K562 (cell line): ENCODE results near the gene ERN1. TPM values are rescaled to one million over a fixed set of nuclear protein-coding genes. Genes with fewer than 3 reads are reported as not detected.

Experiments
- BMI1 ChIP-seq: fragments of 150-350 bp; IDR thresholded peaks from 2 replicates; pipeline ENCODE4 v1.6.1; 2014; ENCODE audit warnings: low read length
- E2F3 ChIP-seq: fragments of 250-450 bp; sonication (Bioruptor Pico); IDR thresholded peaks from 2 replicates; pipeline ENCODE4 v1.4.0; 2020; ENCODE audit warnings: mild to moderate bottlenecking
- GTF3C2 ChIP-seq: IDR thresholded peaks from 3 replicates; pipeline ENCODE4 v1.6.1; 2011; ENCODE audit warnings: borderline replicate concordance, mild to moderate bottlenecking, moderate library complexity; ENCODE audit not compliant: insufficient read length; ENCODE audit errors: extremely low read depth
- LARP7 ChIP-seq: fragments of 450-650 bp; IDR thresholded peaks from 2 replicates; pipeline ENCODE4 v1.6.1; 2016
- PATZ1 ChIP-seq: fragments of 250-450 bp; sonication (Bioruptor Pico); IDR thresholded peaks from 2 replicates; pipeline ENCODE4 v1.5.0; 2020; ENCODE audit warnings: mild to moderate bottlenecking, borderline replicate concordance
- PCBP1 ChIP-seq: fragments of 200-400 bp; formaldehyde crosslinking; IDR thresholded peaks from 2 replicates; pipeline ENCODE4 v1.6.1; 2018; ENCODE audit warnings: mild to moderate bottlenecking, low read depth, low read length; ENCODE audit not compliant: poor library complexity, severe bottlenecking
- PHTF2 ChIP-seq: fragments of 250-450 bp; sonication (Bioruptor Pico); IDR thresholded peaks from 2 replicates; pipeline ENCODE4 v1.5.0; 2021; ENCODE audit warnings: mild to moderate bottlenecking
- PRPF4 ChIP-seq: fragments of 200-400 bp; formaldehyde crosslinking; IDR thresholded peaks from one replicate; pipeline ENCODE4 v1.6.1; 2017; ENCODE audit warnings: low read length, low read depth, mild to moderate bottlenecking; ENCODE audit not compliant: insufficient read depth, poor library complexity, severe bottlenecking
- TEAD4 ChIP-seq, 2 experiments: sonication (generic) in 1 of 2; formaldehyde crosslinking in 1 of 2; IDR thresholded peaks; 2 replicates each; pipeline versions ENCODE4 v1.6.1 to v1.8.0; 2012 to 2022; ENCODE audit warnings: borderline replicate concordance in 1 of 2, inconsistent platforms in 1 of 2, low read length in 1 of 2, mild to moderate bottlenecking in 1 of 2, missing genetic modification reagents in 1 of 2
- USF1 ChIP-seq: sonication (generic); formaldehyde crosslinking; IDR thresholded peaks from 2 replicates; pipeline ENCODE4 v1.9.0; 2022; ENCODE audit warnings: mild to moderate bottlenecking, missing genetic modification reagents
- ZBTB43 ChIP-seq: sonication (generic); formaldehyde crosslinking; IDR thresholded peaks from 2 replicates; pipeline ENCODE4 v1.8.0; 2023; ENCODE audit warnings: mild to moderate bottlenecking, missing genetic modification reagents
- ZKSCAN1 ChIP-seq: fragments of 150-350 bp; IDR thresholded peaks from 2 replicates; pipeline ENCODE4 v1.6.1; 2016; ENCODE audit warnings: low read depth, low read length
- ZNF280B ChIP-seq: fragments of 250-450 bp; sonication (Bioruptor Pico); IDR thresholded peaks from 2 replicates; pipeline ENCODE4 v1.5.1; 2021; ENCODE audit warnings: mild to moderate bottlenecking
- polyA plus RNA-seq, 8 experiments: library from polyadenylated mRNA; depleted of rRNA in 4 of 8; stranded (reverse) in 5 of 8; unstranded in 3 of 8; fragments of >200 nt; fragmentation: Nextera tagmentation in 2 of 8; fragmentation: Illumina TruSeq in 1 of 8; extraction: Ambion mirVana in 2 of 8; extraction: Trizol in 1 of 8; gene quantifications; 2 replicates each; pipeline versions ENCODE4 v1.2.1 to v1.2.3, GENCODE V29; 2011 to 2014; ENCODE audit warnings: inconsistent platforms in 1 of 8, missing spikeins in 1 of 8
- total RNA-seq, 7 experiments: library from RNA; depleted of rRNA in 6 of 7; stranded (reverse); fragments of >200 nt in 6 of 7; fragmentation: Illumina TruSeq in 2 of 7; extraction: Trizol in 2 of 7; gene quantifications; 2 replicates each; pipeline versions ENCODE4 v1.2.1 to v1.2.3, GENCODE V29; 2011 to 2021; ENCODE audit warnings: low replicate concordance in 1 of 7

ERN1 gene
- total and polyA plus RNA-seq, 9 of the 15 experiments (the other 6 are each of a cell fraction or from before 2014, with no cell fraction given) = 2.1 to 22.5 (median 7.3) TPM

- no peak for TF ChIP-seq PRPF4
- no peak for TF ChIP-seq BMI1
- no peak for TF ChIP-seq GTF3C2
- TF ChIP-seq USF1 (CRISPR knock-in tag) = no peak
- TF ChIP-seq ZBTB43 = no peak
- TF ChIP-seq ZKSCAN1 = no peak
- no peak for TF ChIP-seq ZNF280B (CRISPR knock-in tag)
- 0 out of 2 replicates have a peak, but pooled peaks have one; percentile 58 for TF ChIP-seq PHTF2 (CRISPR knock-in tag)
- TF ChIP-seq TEAD4 (IDR thresholded peaks at IDR 0.05; ENCODE audit: low read length) = peak; percentile 76
- no peak for TF ChIP-seq TEAD4 (CRISPR knock-in tag; IDR thresholded peaks at IDR 0.05; ENCODE audit: borderline replicate concordance)
- TF ChIP-seq E2F3 (CRISPR knock-in tag) = no peak
- peak; percentile 40; the same call in 1 of the 2 replicates for TF ChIP-seq PATZ1 (CRISPR knock-in tag)
- no peak for TF ChIP-seq LARP7
- TF ChIP-seq PCBP1 = no peak
Measured at GRCh38 chr17:64081802-64082799, 47.8 kb downstream of the ERN1 start (continued).
